GM12878 (cell line): ENCODE results near the gene PTPRC. TPM values are rescaled to one million over a fixed set of nuclear protein-coding genes. Genes with fewer than 3 reads are reported as not detected.

ENCODE experiments used
- ATAC-seq: fragments of 200-7000 bp; cut with Tn5 transposase; 3 replicates; pipeline ENCODE4 v1.9.1; 2020; ENCODE audit warnings: mild to moderate bottlenecking, moderate library complexity
- BruUV-seq: library from RNA; stranded (reverse); fragments of 400-500 nt; replicated peaks from 2 replicates; lab custom pipeline; 2021; lab: Mats Ljungman, UMichigan
- CTCF ChIA-PET: fragments of 300-600 bp; sonication (Branson Sonifier 250); formaldehyde crosslinking; extraction: SDS; loops from one replicate; lab custom pipeline; 2021; ENCODE audit warnings: inconsistent platforms; lab: Yijun Ruan, JAX
- POLR2A ChIA-PET: fragments of 350-600 bp; formaldehyde crosslinking; extraction: SDS; loops from one replicate; lab custom pipeline; 2021; ENCODE audit warnings: inconsistent platforms; lab: Charles Lee
- RAD21 ChIA-PET: fragments of 300-600 bp; sonication (Branson Sonifier 250); formaldehyde crosslinking; loops from one replicate; lab custom pipeline; 2023; ENCODE audit warnings: antibody characterized with exemption; ENCODE audit not compliant: unreplicated experiment; lab: Charles Lee
- SMC1A ChIA-PET: fragments of 300-600 bp; sonication (Branson Sonifier 250); formaldehyde crosslinking; loops from one replicate; lab custom pipeline; 2023; ENCODE audit not compliant: unreplicated experiment, uncharacterized antibody; lab: Charles Lee
- DNase-seq: peaks from one replicate; pipeline ENCODE4 v3.0.0-alpha.2; 2011; ENCODE audit warnings: low read depth, low spot score
- FAIRE-seq: peaks from 3 replicates; lab custom pipeline; 2011; peaks lifted over from hg19 to GRCh38; lab: Jason Lieb, UNC
- H2AFZ ChIP-seq: 2 replicates; pipeline ENCODE4 v1.6.0; 2011; ENCODE audit warnings: low read depth, low read length, control low read depth; ENCODE audit not compliant: control insufficient read depth
- H3K27ac ChIP-seq: 2 replicates; pipeline ENCODE4 v1.5.1; 2011; ENCODE audit warnings: control low read depth; ENCODE audit not compliant: control insufficient read depth, insufficient read depth
- H3K27me3 ChIP-seq, 2 experiments: replicated peaks in 1 of 2; 2 replicates each; pipeline versions ENCODE4 v1.6.0 to v1.6.1; 2011; ENCODE audit warnings: low read length in 1 of 2; ENCODE audit not compliant: control insufficient read depth in 2 of 2, insufficient read depth in 2 of 2
- H3K36me3 ChIP-seq, 2 experiments: 2 replicates each; pipeline ENCODE4 v1.5.1; 2011; ENCODE audit warnings: low read length in 1 of 2; ENCODE audit not compliant: control insufficient read depth in 2 of 2, insufficient read depth in 2 of 2
- H3K4me1 ChIP-seq: 2 replicates; pipeline ENCODE4 v1.6.1; 2011; ENCODE audit warnings: mild to moderate bottlenecking, low read length, moderate library complexity, mixed read lengths; ENCODE audit not compliant: control insufficient read depth, insufficient read depth
- H3K4me2 ChIP-seq: 2 replicates; pipeline ENCODE4 v1.6.0; 2011; ENCODE audit warnings: control low read depth; ENCODE audit not compliant: control insufficient read depth, insufficient read depth
- H3K4me3 ChIP-seq: fragments of 200-600 bp; sonication (generic); 2 replicates; pipeline ENCODE4 v1.5.1; 2016
- H3K79me2 ChIP-seq: 2 replicates; pipeline ENCODE4 v1.6.0; 2011; ENCODE audit warnings: low read length; ENCODE audit not compliant: control insufficient read depth, insufficient read depth
- H3K9ac ChIP-seq: 2 replicates; pipeline ENCODE4 v1.8.0; 2011; ENCODE audit warnings: low read length, control low read depth, mixed read lengths; ENCODE audit not compliant: control insufficient read depth, insufficient read depth
- H3K9me3 ChIP-seq: replicated peaks from 3 replicates; pipeline ENCODE4 v1.5.1; 2011; ENCODE audit warnings: mild to moderate bottlenecking, low read length; ENCODE audit not compliant: control insufficient read depth, insufficient read depth
- H4K20me1 ChIP-seq: 2 replicates; pipeline ENCODE4 v1.6.0; 2011; ENCODE audit not compliant: control insufficient read depth, insufficient read depth
- KAT2A ChIP-seq: conservative IDR thresholded peaks from 2 replicates; pipeline ENCODE4 v1.6.1; 2011; ENCODE audit warnings: low read depth, low read length; ENCODE audit not compliant: control insufficient read depth
- NR2F1 ChIP-seq: fragments of 450-650 bp; conservative IDR thresholded peaks from 2 replicates; pipeline ENCODE4 v1.6.1; 2017; ENCODE audit warnings: mild to moderate bottlenecking
- PAX5 ChIP-seq: IDR thresholded peaks from 2 replicates; pipeline ENCODE4 v1.6.1; 2011; ENCODE audit warnings: low read depth, low read length, borderline replicate concordance
- POLR2A ChIP-seq: IDR thresholded peaks from 2 replicates; pipeline ENCODE4 v1.6.1; 2011; ENCODE audit warnings: low read depth, mild to moderate bottlenecking, low read length
- ZNF217 ChIP-seq: fragments of 450-650 bp; IDR thresholded peaks from 2 replicates; pipeline ENCODE4 v1.6.1; 2017; ENCODE audit warnings: antibody characterized with exemption, mild to moderate bottlenecking
- ZNF24 ChIP-seq: fragments of 450-650 bp; IDR thresholded peaks from 2 replicates; pipeline ENCODE4 v1.6.1; 2017; ENCODE audit warnings: antibody characterized with exemption, mild to moderate bottlenecking
- WGBS: methylation state at CpG from one replicate; pipeline ENCODE4 v1.1.6; 2016; ENCODE audit warnings: low lambda C conversion rate; ENCODE audit not compliant: insufficient replicate concordance, insufficient coverage; ENCODE audit errors: missing lambda C conversion rate; 5-methylcytosine and 5-hydroxymethylcytosine counted together
- in situ Hi-C: fragments of 300-500 bp; cut with MboI; formaldehyde crosslinking; loops from 9 replicates; pipeline ENCODE4 v1.14.3; 2018; ENCODE audit warnings: mixed read lengths
- intact Hi-C: fragments of 100-400 bp; cut with micrococcal nuclease; formaldehyde crosslinking; loops from one replicate; pipeline ENCODE4 v1.14.2; 2022; ENCODE audit not compliant: unreplicated experiment
- polyA plus RNA-seq, 11 experiments: library from polyadenylated mRNA; depleted of rRNA in 4 of 11; unstranded in 6 of 11; stranded (reverse) in 5 of 11; fragments of >200 nt; fragmentation: Nextera tagmentation in 4 of 11; fragmentation: Illumina TruSeq in 1 of 11; extraction: Ambion mirVana in 4 of 11; extraction: Trizol in 1 of 11; gene quantifications; 1 replicate in 1 of 11; 2 replicates in 10 of 11; pipeline versions ENCODE4 v1.2.1 to v1.2.3, GENCODE V29; 2011 to 2016; ENCODE audit warnings: inconsistent platforms in 2 of 11, missing spikeins in 2 of 11, low read depth in 1 of 11
- total RNA-seq, 4 experiments: library from RNA; depleted of rRNA in 3 of 4; stranded (reverse); fragments of >200 nt in 3 of 4; fragmentation: Illumina TruSeq in 1 of 4; extraction: Trizol in 1 of 4; gene quantifications; 2 replicates each; pipeline versions ENCODE4 v1.2.1 to v1.2.3, GENCODE V29; 2013 to 2021
- TF ChIP-seq, protein P1 (sequence below): fragments of 450-650 bp; formaldehyde crosslinking; IDR thresholded peaks from 2 replicates; pipeline ENCODE4 v1.4.0; 2022; ENCODE audit warnings: mild to moderate bottlenecking, moderate library complexity
- TF ChIP-seq, protein P2 (sequence below): IDR thresholded peaks from 2 replicates; pipeline ENCODE4 v1.6.1; 2012; ENCODE audit warnings: low read depth, low read length, improper control_type of control experiment
- TF ChIP-seq, protein P3 (sequence below): IDR thresholded peaks from 2 replicates; pipeline ENCODE4 v1.6.1; 2011; ENCODE audit warnings: borderline replicate concordance, low read depth, mild to moderate bottlenecking, moderate library complexity, mixed read lengths, low read length; ENCODE audit not compliant: insufficient read depth; ENCODE audit errors: extremely low read length
- TF ChIP-seq, protein P4 (sequence below): IDR thresholded peaks from 2 replicates; pipeline ENCODE4 v1.6.1; 2011; ENCODE audit warnings: low read depth, low read length, improper control_type of control experiment, borderline replicate concordance

PTPRC gene
- total and polyA plus RNA-seq, 10 of the 15 experiments (the other 5 are each of a cell fraction or from before 2014, with no cell fraction given): 72.9 to 221 (median 118) TPM

DNA sequence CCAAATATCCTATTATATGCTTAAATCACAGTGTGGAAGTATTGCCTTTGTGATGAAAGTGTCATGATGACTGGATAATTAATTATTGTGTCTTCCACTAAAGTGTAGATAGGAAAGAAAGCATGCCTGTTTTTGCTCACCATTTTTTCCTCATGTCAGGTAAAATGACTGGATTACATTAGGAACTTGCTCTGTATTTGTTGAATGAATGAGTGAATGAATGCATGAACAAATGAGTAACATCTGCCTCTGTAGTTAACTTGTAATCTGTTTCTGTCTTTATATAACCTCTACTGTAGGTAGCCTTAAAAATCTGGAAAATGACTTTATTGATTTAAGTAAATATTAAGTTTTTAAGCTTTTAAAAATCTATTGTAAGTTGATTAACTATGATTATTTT, 2.9 kb upstream of the PTPRC start:
- H3K4me3 ChIP-seq: no peak overlapping the region
- no peak overlapping the region for H2AFZ ChIP-seq
- CTCF ChIA-PET: interaction anchor here (1.1 to 5.8 kb wide), 5 partner anchors 9 to 30 kb away, joined by 3 to 45 read pairs (median 5); no protein-coding TSS in a partner anchor
- H3K79me2 ChIP-seq: peaks cover 20% of the 10 kb centered on the region
- BruUV-seq: no TSS peak
- no peak for ATAC-seq
- H3K27ac ChIP-seq: no peak overlapping the region
- intact Hi-C loops (no loop called here), in situ Hi-C loops (no loop called here)
- no peak overlapping the region for H3K4me2 ChIP-seq
- no peaks in the 10 kb centered on the region for H3K27me3 ChIP-seq
- RAD21 ChIA-PET: interaction anchor here (0.8 to 10.8 kb wide), 10 partner anchors 9 to 50 kb away, joined by 3 to 154 read pairs (median 4); no protein-coding TSS in a partner anchor
- TF ChIP-seq ZNF217 (no peak), ZNF24 (peak; percentile 67; the same call in 1 of the 2 replicates)
- H3K4me1 ChIP-seq: peaks cover 18% of the 10 kb centered on the region
- peaks cover 4% of the 10 kb centered on the region; the same call in 2 of the 3 replicates for H3K9me3 ChIP-seq
- SMC1A ChIA-PET: interaction anchor here (0.6 to 10.6 kb wide), 16 partner anchors 10 to 113 kb away, joined by 3 to 251 read pairs (median 5); no protein-coding TSS in a partner anchor
- POLR2A ChIA-PET: interaction anchor here (1.2 to 8.5 kb wide), 3 partner anchors 9 to 23 kb away, joined by 3 to 106 read pairs (median 4); no protein-coding TSS in a partner anchor
- FAIRE-seq: no peak
- H3K36me3 ChIP-seq: no peaks in the 10 kb centered on the region
- H4K20me1 ChIP-seq: no peaks in the 10 kb centered on the region
- DNase-seq: no peak
- H3K9ac ChIP-seq: no peak overlapping the region

- Histone ChIP-seq H3K4me3 (no peak overlapping the region), H4K20me1 (no peaks in the 10 kb centered on the region), H2AFZ (peak overlapping the region; percentile 46), H3K27me3 (no peaks in the 10 kb centered on the region), H3K4me2 (no peak overlapping the region), H3K4me1 (peaks cover 18% of the 10 kb centered on the region), H3K27ac (peak overlapping the region; percentile 20; the same call in 1 of the 2 replicates), H3K9me3 (peaks cover 4% of the 10 kb centered on the region; the same call in 2 of the 3 replicates), H3K79me2 (peaks cover 25% of the 10 kb centered on the region), H3K36me3 (no peaks in the 10 kb centered on the region), H3K9ac (no peak overlapping the region)
- no peak for ATAC-seq
- SMC1A ChIA-PET: interaction anchor here (0.6 to 10.6 kb wide), 17 partner anchors 9 to 114 kb away, joined by 3 to 251 read pairs (median 5); no protein-coding TSS in a partner anchor
- BruUV-seq: no TSS peak
- no peak for DNase-seq
- in situ Hi-C loops (no loop called here), intact Hi-C loops (no loop called here)
- POLR2A ChIA-PET: interaction anchor here (1.2 to 8.5 kb wide), 2 partner anchors 9 to 14 kb away, joined by 4 to 106 read pairs; no protein-coding TSS in a partner anchor
- FAIRE-seq: no peak
- WGBS: 33% methylated on average over 2 of the region's 2 CpGs
- CTCF ChIA-PET: interaction anchor here (1.1 to 5.8 kb wide), 8 partner anchors 9 to 116 kb away, joined by 3 to 45 read pairs (median 4); no protein-coding TSS in a partner anchor
- RAD21 ChIA-PET: interaction anchor here (0.8 to 10.8 kb wide), 10 partner anchors 8 to 50 kb away, joined by 3 to 154 read pairs (median 4); no protein-coding TSS in a partner anchor
- TF ChIP-seq POLR2A (no peak), KAT2A (no peak), NR2F1 (no peak), PAX5 (no peak)
- TF ChIP-seq, protein P1, sequence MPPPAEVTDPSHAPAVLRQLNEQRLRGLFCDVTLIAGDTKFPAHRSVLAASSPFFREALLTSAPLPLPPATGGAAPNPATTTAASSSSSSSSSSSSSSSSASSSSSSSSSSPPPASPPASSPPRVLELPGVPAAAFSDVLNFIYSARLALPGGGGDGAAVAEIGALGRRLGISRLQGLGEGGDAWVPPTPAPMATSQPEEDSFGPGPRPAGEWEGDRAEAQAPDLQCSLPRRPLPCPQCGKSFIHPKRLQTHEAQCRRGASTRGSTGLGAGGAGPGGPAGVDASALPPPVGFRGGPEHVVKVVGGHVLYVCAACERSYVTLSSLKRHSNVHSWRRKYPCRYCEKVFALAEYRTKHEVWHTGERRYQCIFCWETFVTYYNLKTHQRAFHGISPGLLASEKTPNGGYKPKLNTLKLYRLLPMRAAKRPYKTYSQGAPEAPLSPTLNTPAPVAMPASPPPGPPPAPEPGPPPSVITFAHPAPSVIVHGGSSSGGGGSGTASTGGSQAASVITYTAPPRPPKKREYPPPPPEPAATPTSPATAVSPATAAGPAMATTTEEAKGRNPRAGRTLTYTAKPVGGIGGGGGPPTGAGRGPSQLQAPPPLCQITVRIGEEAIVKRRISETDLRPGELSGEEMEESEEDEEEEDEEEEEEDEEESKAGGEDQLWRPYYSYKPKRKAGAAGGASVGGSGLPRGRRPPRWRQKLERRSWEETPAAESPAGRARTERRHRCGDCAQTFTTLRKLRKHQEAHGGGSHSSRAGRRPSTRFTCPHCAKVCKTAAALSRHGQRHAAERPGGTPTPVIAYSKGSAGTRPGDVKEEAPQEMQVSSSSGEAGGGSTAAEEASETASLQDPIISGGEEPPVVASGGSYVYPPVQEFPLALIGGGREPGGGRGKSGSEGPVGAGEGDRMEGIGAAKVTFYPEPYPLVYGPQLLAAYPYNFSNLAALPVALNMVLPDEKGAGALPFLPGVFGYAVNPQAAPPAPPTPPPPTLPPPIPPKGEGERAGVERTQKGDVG: no peak
- TF ChIP-seq, protein P2, sequence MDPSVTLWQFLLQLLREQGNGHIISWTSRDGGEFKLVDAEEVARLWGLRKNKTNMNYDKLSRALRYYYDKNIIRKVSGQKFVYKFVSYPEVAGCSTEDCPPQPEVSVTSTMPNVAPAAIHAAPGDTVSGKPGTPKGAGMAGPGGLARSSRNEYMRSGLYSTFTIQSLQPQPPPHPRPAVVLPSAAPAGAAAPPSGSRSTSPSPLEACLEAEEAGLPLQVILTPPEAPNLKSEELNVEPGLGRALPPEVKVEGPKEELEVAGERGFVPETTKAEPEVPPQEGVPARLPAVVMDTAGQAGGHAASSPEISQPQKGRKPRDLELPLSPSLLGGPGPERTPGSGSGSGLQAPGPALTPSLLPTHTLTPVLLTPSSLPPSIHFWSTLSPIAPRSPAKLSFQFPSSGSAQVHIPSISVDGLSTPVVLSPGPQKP: no peak
- TF ChIP-seq, protein P3, sequence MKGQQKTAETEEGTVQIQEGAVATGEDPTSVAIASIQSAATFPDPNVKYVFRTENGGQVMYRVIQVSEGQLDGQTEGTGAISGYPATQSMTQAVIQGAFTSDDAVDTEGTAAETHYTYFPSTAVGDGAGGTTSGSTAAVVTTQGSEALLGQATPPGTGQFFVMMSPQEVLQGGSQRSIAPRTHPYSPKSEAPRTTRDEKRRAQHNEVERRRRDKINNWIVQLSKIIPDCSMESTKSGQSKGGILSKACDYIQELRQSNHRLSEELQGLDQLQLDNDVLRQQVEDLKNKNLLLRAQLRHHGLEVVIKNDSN: no peak
- TF ChIP-seq, protein P4, sequence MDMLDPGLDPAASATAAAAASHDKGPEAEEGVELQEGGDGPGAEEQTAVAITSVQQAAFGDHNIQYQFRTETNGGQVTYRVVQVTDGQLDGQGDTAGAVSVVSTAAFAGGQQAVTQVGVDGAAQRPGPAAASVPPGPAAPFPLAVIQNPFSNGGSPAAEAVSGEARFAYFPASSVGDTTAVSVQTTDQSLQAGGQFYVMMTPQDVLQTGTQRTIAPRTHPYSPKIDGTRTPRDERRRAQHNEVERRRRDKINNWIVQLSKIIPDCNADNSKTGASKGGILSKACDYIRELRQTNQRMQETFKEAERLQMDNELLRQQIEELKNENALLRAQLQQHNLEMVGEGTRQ: no peak
These were observed 2.4 kb upstream of the PTPRC start for GRCh38 chr1:198636391-198636790.
